HCT116 (cell line): ENCODE data around the gene CD19. TPM values are rescaled to one million over a fixed set of nuclear protein-coding genes. Genes with fewer than 3 reads are reported as not detected.

ENCODE experiments used
- ATAC-seq: fragments of 200-7000 bp; cut with Tn5 transposase; 2 replicates; pipeline ENCODE4 v1.9.1; 2020; ENCODE audit warnings: mild to moderate bottlenecking, moderate library complexity
- BruUV-seq: library from RNA; stranded (reverse); fragments of 400-500 nt; replicated peaks from 2 replicates; lab custom pipeline; 2021; lab: Mats Ljungman, UMichigan
- CTCF ChIA-PET: fragments of 300-600 bp; sonication (Branson Sonifier 250); formaldehyde crosslinking; loops from one replicate; lab custom pipeline; 2021; ENCODE audit warnings: antibody characterized with exemption; lab: Charles Lee
- POLR2A ChIA-PET: fragments of 300-600, 350-600 bp; sonication (Branson Sonifier 250); formaldehyde crosslinking; loops from one replicate; lab custom pipeline; 2021; ENCODE audit warnings: antibody characterized with exemption; lab: Charles Lee
- RAD21 ChIA-PET, 2 experiments: fragments of 300-600 bp; sonication (Branson Sonifier 250); formaldehyde crosslinking; loops; one replicate each; lab custom pipeline; 2023; ENCODE audit warnings: low total read pairs in 2 of 2; ENCODE audit not compliant: uncharacterized antibody in 2 of 2, unreplicated experiment in 2 of 2, low non-redundant PET in 1 of 2; lab: Charles Lee
- DNase-seq: peaks from one replicate; pipeline ENCODE4 v3.0.0-alpha.2; 2010; ENCODE audit warnings: low read depth, low spot score
- H2AFZ ChIP-seq: fragments of 200-600 bp; shearing (Covaris generic), sonication (generic); 2 replicates; pipeline ENCODE4 v1.6.1; 2017; ENCODE audit warnings: low read depth, mixed run types, mixed read lengths, antibody characterized with exemption, low read length; ENCODE audit not compliant: poor library complexity, severe bottlenecking
- H3K27ac ChIP-seq: 2 replicates; pipeline ENCODE4 v1.5.1; 2012; ENCODE audit warnings: low read depth, low read length
- H3K27me3 ChIP-seq: fragments of 200-600 bp; sonication (generic); 2 replicates; pipeline ENCODE4 v1.6.1; 2016; ENCODE audit warnings: mixed run types, low read length, mixed read lengths; ENCODE audit not compliant: insufficient read depth
- H3K36me3 ChIP-seq, 2 experiments: fragments of 200-500 bp in 1 of 2; fragments of 200-600 bp in 1 of 2; sonication (Bioruptor generic) in 1 of 2; sonication (generic) in 1 of 2; 2 replicates each; pipeline versions ENCODE4 v1.5.1 to v1.6.1; 2014 to 2016; ENCODE audit warnings: low read length in 2 of 2, inconsistent platforms in 1 of 2, mixed read lengths in 1 of 2, mixed run types in 1 of 2; ENCODE audit not compliant: insufficient read depth in 2 of 2, control insufficient read depth in 1 of 2
- H3K4me1 ChIP-seq, 2 experiments: fragments of 200-600 bp in 1 of 2; sonication (generic) in 1 of 2; 2 replicates each; pipeline versions ENCODE4 v1.5.1 to v1.6.1; 2012 to 2017; ENCODE audit warnings: low read length in 2 of 2, inconsistent platforms in 1 of 2, mild to moderate bottlenecking in 1 of 2, mixed read lengths in 1 of 2, mixed run types in 1 of 2, moderate library complexity in 1 of 2; ENCODE audit not compliant: insufficient read depth in 2 of 2, control insufficient read depth in 1 of 2
- H3K4me2 ChIP-seq: fragments of 200-600 bp; sonication (generic); 2 replicates; pipeline ENCODE4 v1.6.1; 2017; ENCODE audit warnings: mixed run types, low read length, mixed read lengths
- H3K4me3 ChIP-seq, 2 experiments: fragments of 200-600 bp in 1 of 2; sonication (generic) in 1 of 2; replicated peaks in 1 of 2; 2 replicates each; pipeline ENCODE4 v1.5.1; 2011 to 2016; ENCODE audit warnings: low read length in 2 of 2, control low read depth in 1 of 2, low read depth in 1 of 2, mild to moderate bottlenecking in 1 of 2, mixed read lengths in 1 of 2, mixed run types in 1 of 2
- H3K79me2 ChIP-seq: fragments of 200-600 bp; sonication (generic); 2 replicates; pipeline ENCODE4 v1.6.1; 2017; ENCODE audit warnings: mild to moderate bottlenecking, mixed run types, low read length, moderate library complexity, mixed read lengths; ENCODE audit not compliant: insufficient read depth
- H3K9ac ChIP-seq: fragments of 200-600 bp; sonication (generic); 2 replicates; pipeline ENCODE4 v1.6.1; 2016; ENCODE audit warnings: low read length, mixed read lengths
- H3K9me2 ChIP-seq: fragments of 200-600 bp; sonication (generic), shearing (Covaris generic); 2 replicates; pipeline ENCODE4 v1.6.1; 2017; ENCODE audit warnings: mixed run types, mild to moderate bottlenecking, moderate library complexity; ENCODE audit not compliant: insufficient read depth
- H3K9me3 ChIP-seq, 2 experiments: fragments of 200-500 bp in 1 of 2; fragments of 200-600 bp in 1 of 2; sonication (Bioruptor generic) in 1 of 2; sonication (generic) in 1 of 2; 2 replicates each; pipeline ENCODE4 v1.6.1; 2014 to 2017; ENCODE audit warnings: low read length in 2 of 2, mixed read lengths in 2 of 2, inconsistent platforms in 1 of 2, low read depth in 1 of 2, mild to moderate bottlenecking in 1 of 2, mixed run types in 1 of 2, moderate library complexity in 1 of 2; ENCODE audit not compliant: control insufficient read depth in 1 of 2, insufficient read depth in 1 of 2
- H4K20me1 ChIP-seq: fragments of 200-600 bp; sonication (generic), shearing (Covaris generic); 2 replicates; pipeline ENCODE4 v1.6.1; 2017; ENCODE audit warnings: mixed run types, mild to moderate bottlenecking, moderate library complexity; ENCODE audit not compliant: insufficient read depth
- ATF3 ChIP-seq: IDR thresholded peaks from 2 replicates; pipeline ENCODE4 v1.6.1; 2012
- CBX3 ChIP-seq: IDR thresholded peaks from 2 replicates; pipeline ENCODE4 v1.6.1; 2012; ENCODE audit warnings: low read depth
- CEBPB ChIP-seq: IDR thresholded peaks from 2 replicates; pipeline ENCODE4 v1.6.1; 2012; ENCODE audit warnings: low read depth
- EZH2phosphoT487 ChIP-seq: fragments of 200-600 bp; IDR thresholded peaks from 2 replicates; pipeline ENCODE4 v1.6.1; 2018; ENCODE audit warnings: antibody characterized with exemption, borderline replicate concordance
- REST ChIP-seq: IDR thresholded peaks from 2 replicates; pipeline ENCODE4 v1.6.1; 2012; ENCODE audit warnings: low read depth
- SIN3A ChIP-seq: IDR thresholded peaks from 2 replicates; pipeline ENCODE4 v1.6.1; 2012; ENCODE audit warnings: low read depth
- SP1 ChIP-seq: IDR thresholded peaks from 2 replicates; pipeline ENCODE4 v1.6.1; 2012; ENCODE audit warnings: low read depth
- SRF ChIP-seq: IDR thresholded peaks from 2 replicates; pipeline ENCODE4 v1.6.1; 2012; ENCODE audit warnings: low read depth
- YY1 ChIP-seq: IDR thresholded peaks from 2 replicates; pipeline ENCODE4 v1.6.1; 2011; ENCODE audit warnings: low read length, low read depth, moderate library complexity, mild to moderate bottlenecking; ENCODE audit not compliant: insufficient replicate concordance; ENCODE audit errors: extremely low read depth
- ZBTB33 ChIP-seq: IDR thresholded peaks from 2 replicates; pipeline ENCODE4 v1.6.1; 2011; ENCODE audit warnings: mild to moderate bottlenecking, low read length, moderate library complexity; ENCODE audit not compliant: insufficient replicate concordance; ENCODE audit errors: extremely low read depth
- intact Hi-C: fragments of 100-400 bp; cut with micrococcal nuclease; formaldehyde crosslinking; loops from 2 replicates; pipeline ENCODE4 v1.10.0; 2022
- total RNA-seq: library from RNA; stranded (reverse); gene quantifications from one replicate; pipeline ENCODE4 v1.2.1, GENCODE V29; 2021; ENCODE audit not compliant: unreplicated experiment

The CD19 gene
- total RNA-seq, 1 experiment from 2014 or later = 0.27 TPM

- Histone ChIP-seq H3K27ac (no peak overlapping the region), H3K9ac (no peak overlapping the region), H3K4me2 (no peak overlapping the region), H3K9me3 (no peaks in the 10 kb centered on the region), H3K9me2 (no peaks in the 10 kb centered on the region), H3K27me3 (no peaks in the 10 kb centered on the region), H3K36me3 (no peaks in the 10 kb centered on the region), H2AFZ (no peak overlapping the region), H3K4me1 (peaks cover 4 to 31% of the 10 kb centered on the region in 2 experiments), H3K79me2 (peaks cover 8% of the 10 kb centered on the region), H4K20me1 (no peaks in the 10 kb centered on the region), H3K4me3 (no peak overlapping the region)
- ChIA-PET POLR2A (interaction anchor here (1.0 kb wide), 1 partner anchor 125 kb away, joined by 3 read pairs; no protein-coding TSS in a partner anchor), RAD21 (no interaction called here), CTCF (no interaction called here)
- ATAC-seq = no peak
- BruUV-seq = no TSS peak
- TF ChIP-seq YY1 (no peak), ATF3 (no peak), REST (no peak), SRF (no peak), ZBTB33 (no peak), CEBPB (no peak), EZH2phosphoT487 (no peak), SP1 (no peak), SIN3A (no peak), CBX3 (no peak)
- intact Hi-C loops = loop anchor here (1.0 kb wide), 2 partner anchors 22 to 83 kb away; partner anchors contain the start of gene SH2B1
- DNase-seq = no peak
Observed at GRCh38 chr16:28946681-28947080, 14.9 kb downstream of the CD19 start.
